ENCODE results near the gene OIT3. TPM values are rescaled to one million over a fixed set of nuclear protein-coding genes. Genes with fewer than 3 reads are reported as not detected.

The OIT3 gene
- total RNA-seq, 1 experiment from 2014 or later = 0.10 TPM

DNA sequence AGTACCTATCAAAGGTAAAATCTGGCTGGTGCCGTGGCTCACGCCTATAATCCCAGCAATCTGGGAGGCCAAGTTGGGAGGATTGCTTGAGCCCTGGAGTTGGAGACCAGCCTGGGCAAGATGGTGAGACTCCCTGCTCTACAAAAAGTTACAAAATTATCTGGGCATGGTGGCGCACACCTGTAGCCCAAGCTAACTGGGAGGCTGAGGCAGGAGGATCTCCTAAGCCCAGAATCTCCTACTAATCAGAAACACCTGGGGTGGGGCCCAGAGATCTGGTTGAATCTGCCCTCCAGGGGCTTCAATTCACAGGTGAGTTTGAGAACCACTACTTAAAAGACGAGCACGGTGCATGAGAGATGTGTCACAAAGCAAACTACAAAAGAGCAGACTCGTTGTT, 58.6 kb downstream of the OIT3 start:
- no peak for DNase-seq
- H3K4me3 ChIP-seq (ENCODE audit: insufficient read depth, low read depth, low read length) = no peak overlapping the region
- no peaks in the 10 kb centered on the region for H3K36me3 ChIP-seq (replicated peaks; ENCODE audit: control insufficient read depth, insufficient read depth, low read length)
- no peaks in the 10 kb centered on the region for H3K27me3 ChIP-seq (ENCODE audit: control insufficient read depth, insufficient read depth, low read length)

GRCh38 chr10:72952642-72953158, 59.2 kb downstream of the OIT3 start:
- H3K36me3 ChIP-seq (replicated peaks; ENCODE audit: control insufficient read depth, insufficient read depth, low read length) = no peaks in the 10 kb centered on the region
- no peak for DNase-seq
- H3K4me3 ChIP-seq (ENCODE audit: insufficient read depth, low read depth, low read length) = no peak overlapping the region
- no peaks in the 10 kb centered on the region for H3K27me3 ChIP-seq (ENCODE audit: control insufficient read depth, insufficient read depth, low read length)

GRCh38 chr10:72953687-72954086, 60.1 kb downstream of the OIT3 start:
- H3K4me3 ChIP-seq (ENCODE audit: insufficient read depth, low read depth, low read length) = no peak overlapping the region
- no peaks in the 10 kb centered on the region for H3K27me3 ChIP-seq (ENCODE audit: control insufficient read depth, insufficient read depth, low read length)
- peak; percentile 37 for DNase-seq
- no peaks in the 10 kb centered on the region for H3K36me3 ChIP-seq (replicated peaks; ENCODE audit: control insufficient read depth, insufficient read depth, low read length)

GRCh38 chr10:72954230-72954595, 60.7 kb downstream of the OIT3 start:
- H3K36me3 ChIP-seq (replicated peaks; ENCODE audit: control insufficient read depth, insufficient read depth, low read length) = no peaks in the 10 kb centered on the region
- no peak for DNase-seq
- H3K4me3 ChIP-seq (ENCODE audit: insufficient read depth, low read depth, low read length) = no peak overlapping the region
- H3K27me3 ChIP-seq (ENCODE audit: control insufficient read depth, insufficient read depth, low read length) = no peaks in the 10 kb centered on the region

DNA sequence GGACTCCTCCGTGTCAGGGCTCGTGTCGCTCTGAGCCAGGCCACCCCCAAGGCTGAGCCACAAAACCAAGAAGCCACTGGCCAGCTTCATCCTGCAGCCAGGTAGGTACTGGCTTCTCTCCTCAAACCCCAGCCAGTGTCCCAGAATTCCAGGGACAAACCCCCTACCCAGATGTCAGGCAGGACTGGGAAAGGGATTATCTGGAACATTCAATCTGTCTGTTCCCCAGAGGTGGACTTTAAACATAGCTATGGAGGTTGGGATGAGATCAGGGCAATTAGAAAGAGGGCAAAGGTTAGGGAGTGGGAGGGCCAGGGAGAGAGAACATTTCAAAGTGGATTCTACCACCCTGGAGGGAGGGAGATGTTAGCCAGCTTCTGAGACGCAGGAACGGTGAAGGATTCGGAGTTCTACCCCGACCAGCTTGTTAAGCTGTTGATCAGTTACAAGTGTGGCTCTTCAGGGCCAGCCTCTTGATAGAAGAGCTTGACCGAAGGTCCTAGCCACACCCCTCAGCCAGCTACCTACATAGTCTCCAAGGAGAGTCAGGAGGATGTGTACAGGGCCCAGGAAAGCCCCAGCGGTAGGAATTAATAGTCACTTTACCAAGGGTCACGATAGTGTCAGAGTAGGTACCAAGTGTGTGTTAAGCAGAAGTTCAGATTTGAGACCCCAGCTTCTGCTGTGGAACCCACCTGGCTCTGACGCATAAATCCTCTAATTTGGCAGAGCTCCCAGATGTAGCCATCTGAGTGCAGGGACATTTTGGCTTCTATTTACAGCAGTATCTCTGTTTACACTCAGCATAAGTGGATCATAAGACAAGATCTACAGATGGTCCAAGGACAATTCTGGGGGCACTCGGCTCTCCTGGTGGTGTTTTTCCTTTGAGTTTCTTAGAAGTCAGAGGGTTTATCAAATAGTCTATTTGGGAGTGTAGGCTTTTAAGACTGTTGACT, 61.3 kb downstream of the OIT3 start, which contains the start of gene PLA2G12B:
Gene PLA2G12B (minus strand): TSS at position 211 of the 959 bp plus-strand sequence. CDS start 121 bp downstream, at position 90.
- H3K4me3 ChIP-seq (ENCODE audit: insufficient read depth, low read depth, low read length) = no peak within 1 kb of the TSS
- DNase-seq = no peak
- H3K36me3 ChIP-seq (replicated peaks; ENCODE audit: control insufficient read depth, insufficient read depth, low read length) = no peaks in the 10 kb centered on the region

DNA sequence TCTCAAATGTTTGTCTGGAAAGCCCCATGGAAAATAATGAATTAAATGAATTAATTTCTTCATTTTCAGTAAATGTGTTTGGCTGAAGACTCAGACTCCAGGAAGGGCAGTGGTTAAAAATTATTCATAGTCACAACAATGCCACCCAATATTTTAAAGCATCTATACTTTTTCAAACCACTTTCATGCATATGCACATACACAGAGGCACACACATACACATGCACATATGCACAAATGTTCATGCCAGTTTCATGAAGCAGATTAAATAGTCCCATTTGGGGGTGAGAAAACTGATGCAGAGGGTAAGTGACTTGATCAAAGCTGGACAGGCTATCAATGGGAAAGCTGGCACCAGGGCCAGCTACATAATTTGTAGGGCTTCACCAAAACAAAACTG, 62.5 kb downstream of the OIT3 start:
- H3K27me3 ChIP-seq (ENCODE audit: control insufficient read depth, insufficient read depth, low read length) = no peaks in the 10 kb centered on the region
- no peak for DNase-seq
- H3K4me3 ChIP-seq (ENCODE audit: insufficient read depth, low read depth, low read length) = no peak overlapping the region
- no peaks in the 10 kb centered on the region for H3K36me3 ChIP-seq (replicated peaks; ENCODE audit: control insufficient read depth, insufficient read depth, low read length)

More for the DNA sequence above, 61.3 kb downstream of the OIT3 start, which contains the start of gene PLA2G12B:
- no peaks in the 10 kb centered on the region for H3K27me3 ChIP-seq (ENCODE audit: control insufficient read depth, insufficient read depth, low read length)

- DNase-seq = no peak
- H3K36me3 ChIP-seq (replicated peaks; ENCODE audit: control insufficient read depth, insufficient read depth, low read length) = no peaks in the 10 kb centered on the region
- no peak overlapping the region for H3K4me3 ChIP-seq (ENCODE audit: insufficient read depth, low read depth, low read length)
- no peaks in the 10 kb centered on the region for H3K27me3 ChIP-seq (ENCODE audit: control insufficient read depth, insufficient read depth, low read length)
These were observed 83.3 kb downstream of the OIT3 start for GRCh38 chr10:72976886-72977285.

DNA sequence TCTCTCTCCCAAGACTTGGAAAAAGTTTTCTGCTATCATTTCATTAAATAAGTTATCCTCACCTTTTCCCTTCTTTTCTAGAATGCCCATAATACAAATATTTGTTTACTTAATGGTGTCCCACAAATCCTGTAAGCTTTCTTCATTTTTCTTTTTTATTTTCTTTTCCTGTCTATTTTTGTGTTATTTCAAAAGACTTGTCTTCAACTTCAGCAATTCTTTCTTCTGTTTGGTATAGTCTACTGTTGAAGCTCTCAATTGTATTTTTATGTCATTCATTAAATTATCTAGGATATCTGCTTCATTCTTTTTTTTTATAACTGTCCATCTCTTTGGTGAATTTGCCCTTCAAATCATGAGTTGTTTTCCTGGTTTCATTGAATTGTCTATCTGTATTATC, 86.2 kb downstream of the OIT3 start:
- DNase-seq = no peak
- H3K4me3 ChIP-seq (ENCODE audit: insufficient read depth, low read depth, low read length) = no peak overlapping the region
- H3K27me3 ChIP-seq (ENCODE audit: control insufficient read depth, insufficient read depth, low read length) = no peaks in the 10 kb centered on the region
- H3K36me3 ChIP-seq (replicated peaks; ENCODE audit: control insufficient read depth, insufficient read depth, low read length) = no peaks in the 10 kb centered on the region

DNA sequence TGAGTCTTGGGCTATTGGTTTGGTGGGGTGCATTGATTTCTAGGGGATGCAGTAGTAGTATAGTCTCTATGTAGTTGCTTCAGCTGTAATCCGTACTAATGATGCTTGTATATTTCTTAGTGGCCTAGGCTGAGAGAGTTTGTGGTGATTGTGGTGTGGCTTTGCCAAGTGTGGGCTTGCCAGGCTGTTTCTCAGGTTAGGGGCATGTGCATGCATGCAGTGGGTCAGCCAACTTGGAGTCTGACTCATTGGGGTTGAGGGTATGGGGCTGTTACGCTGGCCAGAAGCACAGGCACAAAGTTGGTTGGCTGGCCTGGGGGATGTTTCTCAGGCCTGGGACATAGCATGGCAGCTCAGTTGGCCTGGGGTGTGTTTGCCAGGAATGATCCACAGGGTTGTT, 86.8 kb downstream of the OIT3 start:
- Histone ChIP-seq H3K27me3 (ENCODE audit: control insufficient read depth, insufficient read depth, low read length) (no peaks in the 10 kb centered on the region), H3K36me3 (replicated peaks; ENCODE audit: control insufficient read depth, insufficient read depth, low read length) (no peaks in the 10 kb centered on the region), H3K4me3 (ENCODE audit: insufficient read depth, low read depth, low read length) (no peak overlapping the region)
- DNase-seq = no peak

DNA sequence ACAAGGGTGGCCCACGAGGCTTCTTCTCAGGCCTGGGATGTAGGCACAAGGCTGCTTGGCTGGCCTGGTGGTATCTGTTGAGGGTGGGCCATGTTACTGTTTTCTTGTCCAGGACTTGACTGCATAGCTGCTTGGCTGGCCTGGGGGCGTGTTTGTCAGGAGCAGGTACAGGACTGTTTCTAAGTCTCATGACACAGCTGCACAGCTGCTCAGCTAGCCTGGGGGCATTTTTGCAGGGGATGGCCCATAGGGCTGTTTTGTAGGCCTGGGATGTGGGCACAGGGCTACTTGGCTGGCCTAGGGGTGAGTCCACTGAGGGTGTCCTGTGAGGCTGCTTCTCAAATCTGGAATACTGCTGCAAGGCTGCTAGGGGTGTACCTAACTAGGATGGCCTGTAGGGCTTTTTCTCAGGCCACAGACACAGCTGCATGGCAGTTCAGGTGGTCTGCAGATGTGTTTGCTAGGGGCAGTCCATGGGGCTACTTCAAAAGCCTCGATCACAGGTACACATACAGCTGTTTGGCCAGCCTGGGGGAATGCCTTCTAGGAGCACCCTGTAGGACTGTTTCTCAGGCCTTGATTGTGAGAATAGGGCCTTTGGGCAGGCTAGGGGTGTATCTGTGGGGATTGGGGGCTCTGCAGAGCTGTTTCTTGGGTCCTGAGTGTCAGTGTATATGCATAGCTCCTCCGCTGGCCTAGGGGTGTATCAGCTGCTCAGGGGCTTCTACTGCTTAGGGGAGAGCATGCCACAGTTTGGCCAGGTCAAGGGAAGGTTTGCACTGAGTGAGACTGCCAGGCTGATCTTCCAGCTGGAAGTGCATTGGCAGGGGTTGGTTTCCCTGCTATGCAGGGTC, 87.7 kb downstream of the OIT3 start:
- Histone ChIP-seq H3K4me3 (ENCODE audit: insufficient read depth, low read depth, low read length) (no peak overlapping the region), H3K27me3 (ENCODE audit: control insufficient read depth, insufficient read depth, low read length) (no peaks in the 10 kb centered on the region), H3K36me3 (replicated peaks; ENCODE audit: control insufficient read depth, insufficient read depth, low read length) (no peaks in the 10 kb centered on the region)
- no peak for DNase-seq

- Histone ChIP-seq H3K27me3 (ENCODE audit: control insufficient read depth, insufficient read depth, low read length) (no peaks in the 10 kb centered on the region), H3K4me3 (ENCODE audit: insufficient read depth, low read depth, low read length) (no peak overlapping the region), H3K36me3 (replicated peaks; ENCODE audit: control insufficient read depth, insufficient read depth, low read length) (no peaks in the 10 kb centered on the region)
- DNase-seq = no peak
These were observed 88.5 kb downstream of the OIT3 start for GRCh38 chr10:72981882-72982529.

All from H7 (cell line).